ENCODE data around the gene NCBP2L.

NCBP2L gene

DNA sequence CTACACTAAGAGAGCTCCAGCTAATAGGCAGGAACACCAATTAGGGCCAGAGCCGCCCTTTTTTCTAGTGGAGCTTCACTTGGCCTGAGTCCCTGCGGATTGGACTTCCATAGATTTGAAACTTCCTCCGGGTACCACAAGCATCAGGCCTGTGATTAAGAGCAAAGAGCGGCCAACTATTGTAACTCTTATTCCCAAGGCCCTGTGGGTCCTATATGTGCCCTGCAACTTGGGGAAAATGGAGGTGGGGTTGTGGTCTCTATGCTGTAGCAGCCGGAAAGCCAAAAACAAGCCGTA, at the start of gene NCBP2L:
NCBP2L (plus strand) TSS at position 198 of the 297 bp plus-strand sequence. CDS start 16,488 bp downstream, outside the sequence.
- no peak for DNase-seq (ENCODE audit: low read depth in 2 of 2, low spot score in 1 of 2)

DNA sequence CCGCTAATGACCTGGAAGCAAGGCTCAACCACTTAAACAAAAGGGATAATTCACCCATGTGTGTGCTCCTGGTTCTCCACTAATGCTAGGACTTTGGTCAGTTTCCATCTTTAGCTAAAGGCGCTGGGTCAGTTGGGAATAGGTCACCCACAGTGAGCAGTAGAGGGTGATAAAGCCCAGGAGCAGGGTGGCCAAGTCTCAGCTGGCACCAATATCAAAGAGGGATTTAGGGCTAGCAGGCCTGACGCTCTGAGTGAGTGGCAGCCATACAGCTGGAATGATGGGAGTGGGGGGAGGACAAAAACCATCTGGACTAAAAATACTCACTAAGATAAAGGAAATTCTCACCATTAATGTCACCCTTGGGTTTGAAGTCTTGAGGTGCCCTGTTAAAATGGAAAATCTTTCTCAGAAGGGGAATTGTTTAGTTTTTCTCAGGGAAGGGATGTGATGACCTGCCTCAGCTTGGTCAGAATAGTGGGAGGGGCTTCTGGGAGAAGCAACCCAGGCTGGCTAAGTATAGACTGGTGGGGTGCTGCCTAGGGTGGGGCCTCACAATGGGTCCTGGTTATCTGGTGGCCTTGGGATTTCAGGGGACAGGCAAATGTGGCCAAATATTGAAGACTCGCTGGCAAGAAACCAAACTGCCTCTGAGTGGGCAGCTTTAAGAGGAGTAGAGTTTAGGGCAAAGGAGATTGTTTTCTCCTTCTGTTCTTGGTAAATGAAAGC, 49.0 kb upstream of the NCBP2L start:
- no peak for DNase-seq (ENCODE audit: low read depth in 2 of 2, low spot score in 1 of 2)

- DNase-seq (ENCODE audit: low read depth in 2 of 2, low spot score in 1 of 2) = no peak
These were observed 47.8 kb upstream of the NCBP2L start for GRCh38 chrX:107729558-107730297.

DNA sequence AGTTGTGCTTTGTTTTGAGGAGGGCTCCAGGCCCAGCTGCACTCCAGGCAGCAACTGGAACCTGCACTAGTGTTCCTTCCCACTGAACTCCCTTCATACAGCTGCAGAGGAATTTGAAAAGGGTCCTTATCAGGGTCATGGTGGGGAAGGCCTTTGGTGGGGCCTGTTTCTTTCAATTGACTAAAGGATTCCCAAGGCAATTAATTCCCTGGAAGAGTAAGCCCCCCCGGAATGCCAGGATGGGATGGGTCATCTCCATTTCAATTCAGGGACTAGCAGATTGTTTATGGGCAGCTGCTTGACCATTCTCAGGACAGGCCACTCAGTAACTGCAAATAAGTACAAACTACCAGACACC, 47.3 kb upstream of the NCBP2L start:
- DNase-seq (ENCODE audit: low read depth in 2 of 2, low spot score in 1 of 2) = no peak

DNA sequence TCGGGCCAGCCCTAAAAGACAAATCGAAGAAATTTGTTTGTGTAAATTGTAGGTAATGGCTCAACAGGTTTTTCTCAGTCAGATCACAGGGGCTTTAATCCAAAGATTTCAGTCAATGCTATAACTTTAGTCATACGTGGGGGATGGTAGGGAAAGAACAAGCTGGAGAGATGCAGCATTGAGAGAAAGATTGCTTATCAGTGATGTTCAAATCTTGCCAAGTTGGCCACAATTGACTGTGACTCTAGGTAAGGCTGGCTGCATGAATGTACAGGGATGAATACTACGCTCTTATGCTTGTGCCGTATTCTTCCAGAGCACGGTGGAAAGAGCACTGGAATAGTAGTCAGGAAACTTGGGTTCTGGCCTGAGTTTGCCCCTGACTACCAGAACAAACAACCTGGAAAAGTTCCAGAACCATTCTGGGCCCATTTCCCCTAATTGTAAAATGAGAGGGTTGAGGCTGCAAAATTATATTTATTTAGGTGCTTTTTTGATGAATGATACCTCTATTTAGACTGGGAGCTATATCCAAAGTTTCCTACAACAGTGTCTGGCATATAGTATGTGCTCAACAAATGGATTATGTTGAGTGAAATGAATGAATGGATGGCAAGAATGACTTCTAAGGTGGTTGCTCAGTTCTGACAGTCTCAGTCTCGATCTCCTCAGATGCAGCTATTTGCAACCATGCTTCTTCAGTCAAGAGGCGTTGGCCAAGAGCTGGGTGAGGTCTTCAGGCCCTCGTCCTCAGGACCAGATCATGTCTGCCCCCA, 46.4 kb upstream of the NCBP2L start:
- DNase-seq (ENCODE audit: low read depth in 2 of 2, low spot score in 1 of 2) = no peak

GRCh38 chrX:107731831-107732502, 45.6 kb upstream of the NCBP2L start:
- no peak for DNase-seq (ENCODE audit: low read depth in 2 of 2, low spot score in 1 of 2)

DNA sequence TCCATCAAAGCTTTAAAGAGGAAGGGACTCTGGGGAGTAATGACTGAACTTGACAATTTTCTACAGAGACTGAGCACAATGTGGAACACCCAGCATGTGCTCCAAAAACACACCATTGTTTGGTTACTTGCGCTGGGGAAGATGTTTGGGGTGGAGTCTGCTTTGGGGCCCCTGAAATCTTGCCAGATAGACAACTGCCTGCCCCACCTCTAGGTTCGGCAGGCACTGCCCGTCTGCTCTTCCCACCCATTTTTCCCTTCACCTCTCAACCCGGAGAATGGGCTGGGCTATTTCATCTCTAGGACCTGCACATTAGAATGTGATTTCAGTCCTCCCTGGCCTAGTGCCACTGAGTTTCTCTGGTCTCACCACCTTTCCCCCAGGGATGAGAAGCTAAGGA, 43.8 kb upstream of the NCBP2L start:
- no peak for DNase-seq (ENCODE audit: low read depth in 2 of 2, low spot score in 1 of 2)

DNA sequence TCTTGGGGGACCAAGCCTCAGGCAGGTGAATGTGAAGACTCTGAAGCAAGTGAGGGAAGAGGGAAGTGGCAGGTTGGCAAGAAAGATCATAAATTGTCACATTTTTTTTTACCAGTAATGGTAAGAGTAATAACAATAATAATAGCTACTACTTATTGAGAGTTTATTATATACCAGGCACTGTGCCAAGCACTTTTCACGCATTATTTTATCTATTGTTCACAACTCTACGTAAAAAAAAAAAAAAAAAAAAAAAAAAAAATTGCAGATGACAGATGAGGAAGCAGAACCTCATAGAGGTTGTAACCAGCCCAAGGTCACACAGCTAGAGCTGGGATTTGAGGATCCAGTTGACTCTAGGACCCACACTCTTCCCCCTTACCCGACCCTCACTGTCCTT, 42.9 kb upstream of the NCBP2L start:
- no peak for DNase-seq (ENCODE audit: low read depth in 2 of 2, low spot score in 1 of 2)

- DNase-seq (ENCODE audit: low read depth in 2 of 2, low spot score in 1 of 2) = no peak
These were observed 40.6 kb upstream of the NCBP2L start for GRCh38 chrX:107736781-107737531.

DNA sequence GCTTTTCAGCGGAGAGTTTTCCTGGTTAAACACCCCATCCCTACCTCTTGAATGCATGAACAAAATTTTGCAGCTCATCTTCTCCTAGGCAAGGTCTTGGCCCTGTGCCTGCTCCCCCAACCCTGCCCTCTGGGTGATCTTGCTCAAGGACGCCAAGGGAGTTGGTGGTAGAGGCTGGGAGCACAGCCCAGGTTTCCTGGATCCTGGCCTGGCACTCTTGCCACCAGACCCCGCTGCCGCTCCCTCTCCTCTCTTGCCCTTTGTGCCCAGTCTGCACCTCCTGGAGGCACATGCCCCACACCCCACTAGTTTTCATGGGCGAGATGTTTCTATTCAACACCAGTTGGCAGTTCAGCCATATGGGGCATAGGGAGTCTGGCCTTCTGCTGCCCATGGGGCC, 39.3 kb upstream of the NCBP2L start:
- DNase-seq (ENCODE audit: low read depth in 2 of 2, low spot score in 1 of 2) = no peak

- no peak for DNase-seq (ENCODE audit: low read depth in 2 of 2, low spot score in 1 of 2)
These were observed 38.8 kb upstream of the NCBP2L start for GRCh38 chrX:107738768-107739167.

DNA sequence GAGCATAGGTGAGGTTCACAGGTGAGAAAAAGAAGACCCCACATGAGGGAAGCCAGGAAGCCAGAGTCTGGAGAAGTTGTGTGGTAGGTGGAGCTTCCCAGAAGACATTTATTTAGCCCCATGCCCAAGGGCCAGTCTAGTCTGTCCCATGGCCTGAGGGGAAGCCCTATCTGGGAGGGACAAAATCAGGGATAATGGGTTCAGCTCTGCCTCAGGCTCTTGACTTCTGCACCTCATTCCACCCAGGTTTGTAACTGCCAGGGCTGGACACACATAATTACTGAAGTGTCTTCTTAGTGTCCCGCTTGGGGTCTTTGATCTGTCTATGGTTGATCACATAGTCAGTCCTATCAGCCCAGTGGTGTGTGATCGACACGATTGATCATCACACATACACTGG, 38.0 kb upstream of the NCBP2L start:
- no peak for DNase-seq (ENCODE audit: low read depth in 2 of 2, low spot score in 1 of 2)

- DNase-seq (ENCODE audit: low read depth in 2 of 2, low spot score in 1 of 2) = no peak
These were observed 36.1 kb upstream of the NCBP2L start for GRCh38 chrX:107741404-107741790.

DNA sequence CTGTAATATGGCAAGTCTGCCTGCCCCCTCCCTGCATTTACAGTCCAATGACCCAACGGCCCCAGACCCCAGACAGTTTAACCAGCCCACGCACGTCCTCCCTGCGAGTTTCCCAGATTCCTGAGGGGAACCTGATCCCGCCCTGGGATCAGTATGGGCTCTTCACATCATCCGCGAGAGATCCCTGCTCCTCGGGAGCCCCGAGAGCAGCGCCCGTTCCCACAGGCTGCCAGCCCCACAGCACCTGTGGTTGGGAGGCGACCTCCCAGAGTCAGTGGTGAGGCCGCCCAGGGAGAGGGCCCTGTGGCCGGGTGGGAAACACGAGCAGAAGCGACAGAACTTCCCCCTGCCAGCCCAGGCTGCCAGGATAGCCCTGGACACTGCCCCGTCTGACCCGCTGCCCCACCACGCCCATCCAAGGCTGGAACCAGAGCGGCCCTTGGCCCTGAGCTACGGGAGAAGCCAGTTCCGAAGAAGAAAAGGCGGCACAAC, 34.8 kb upstream of the NCBP2L start:
- DNase-seq (ENCODE audit: low read depth in 2 of 2, low spot score in 1 of 2) = no peak

DNA sequence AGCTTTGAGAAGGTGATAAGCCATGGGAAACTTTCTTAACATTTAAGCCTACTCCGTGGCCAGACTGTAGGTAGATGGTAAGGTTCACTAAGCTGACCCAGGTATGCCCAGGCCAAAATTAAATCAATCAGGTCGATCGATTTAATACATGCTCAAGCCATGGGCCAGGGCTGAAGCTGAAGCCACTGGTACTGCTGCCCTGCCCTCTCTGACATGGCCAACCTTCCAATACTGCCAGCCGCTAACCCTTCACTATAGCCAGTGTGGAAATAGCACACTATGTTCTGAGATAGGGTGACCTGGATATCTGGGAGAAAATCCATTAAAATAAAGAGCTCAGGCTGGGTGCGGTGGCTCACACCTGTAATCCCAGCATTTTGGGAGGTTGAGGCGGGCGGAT, 33.5 kb upstream of the NCBP2L start:
- no peak for DNase-seq (ENCODE audit: low read depth in 2 of 2, low spot score in 1 of 2)

- DNase-seq (ENCODE audit: low read depth in 2 of 2, low spot score in 1 of 2) = no peak
These were observed 32.7 kb upstream of the NCBP2L start for GRCh38 chrX:107744868-107745267.

DNA sequence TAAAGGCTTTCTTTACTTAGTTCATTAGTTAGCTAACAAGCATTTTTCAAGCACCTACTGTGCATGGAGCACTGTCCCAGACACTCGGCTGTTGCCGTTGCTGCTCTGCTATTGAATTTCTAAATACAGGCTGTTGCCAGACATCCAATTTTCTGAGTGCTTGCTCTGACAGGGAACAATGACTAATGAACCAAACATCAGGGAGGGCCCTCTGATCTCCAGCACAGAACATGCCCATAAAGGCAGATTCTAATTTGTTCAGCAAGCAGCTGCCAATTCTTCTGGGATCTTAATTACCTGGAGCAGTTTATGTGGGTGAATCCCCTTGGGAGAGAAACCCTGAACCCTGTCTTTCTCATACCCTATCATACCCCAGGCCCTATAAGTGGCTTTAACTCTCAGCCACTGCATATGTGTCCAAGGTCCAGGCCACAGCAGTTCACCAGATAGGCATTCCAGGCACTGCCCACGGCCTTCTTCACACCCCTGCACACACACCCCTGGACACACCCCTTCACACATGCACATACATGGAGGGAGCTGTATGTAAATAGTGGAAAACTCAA, 29.9 kb upstream of the NCBP2L start:
- no peak for DNase-seq (ENCODE audit: low read depth in 2 of 2, low spot score in 1 of 2)

- no peak for DNase-seq (ENCODE audit: low read depth in 2 of 2, low spot score in 1 of 2)
These were observed 29.0 kb upstream of the NCBP2L start for GRCh38 chrX:107748506-107748905.

DNA sequence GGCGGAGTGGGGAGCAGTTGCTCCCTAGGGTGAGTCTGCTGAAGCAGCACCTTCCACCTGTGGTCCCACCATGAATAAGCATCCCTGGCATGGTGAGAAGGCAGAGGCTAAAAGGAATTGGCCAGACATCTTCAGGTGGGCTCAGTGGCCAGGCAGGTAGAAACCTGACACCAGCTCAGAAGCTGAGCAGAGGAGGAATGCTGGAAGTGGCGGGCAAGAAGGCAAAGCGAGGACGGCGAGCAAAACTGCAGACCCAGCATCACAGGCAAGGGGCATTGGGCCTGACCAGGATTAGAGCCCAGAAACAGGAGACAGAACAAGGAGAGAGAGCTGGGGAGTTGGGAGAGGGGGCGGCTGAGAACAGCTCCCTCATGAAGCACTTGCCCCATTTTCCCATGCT, 27.3 kb upstream of the NCBP2L start:
- DNase-seq (ENCODE audit: low read depth in 2 of 2, low spot score in 1 of 2) = no peak

GRCh38 chrX:107750861-107751445, 26.6 kb upstream of the NCBP2L start:
- DNase-seq (ENCODE audit: low read depth in 2 of 2, low spot score in 1 of 2) = no peak

Data from stimulated activated CD8-positive, alpha-beta memory T cell treated with anti-CD3 and anti-CD28 coated beads, Interleukin-4, amount 100 ng/mL, for 4 hours (primary cell).